Smooth muscle cell of trachea (primary cell): Measurements from ENCODE around the gene LSM14A. TPM values are rescaled to one million over a fixed set of nuclear protein-coding genes. Genes with fewer than 3 reads are reported as not detected.

ENCODE experiments used
- total RNA-seq: library from RNA; depleted of rRNA; stranded (reverse); fragments of >200 nt; gene quantifications from 2 replicates; pipeline ENCODE4 v1.2.1, GENCODE V29; 2014

The LSM14A gene
- 52.9 and 58.9 TPM in 2 replicates for total RNA-seq

GRCh38 chr19:34171877-34172660, at the start of gene LSM14A:
Gene LSM14A, plus strand, starts transcription at chr19:34172504. Its CDS starts 139 bp downstream, at chr19:34172643.

GRCh38 chr19:34254046-34254697, 81.9 kb downstream of the LSM14A start, which contains the start of gene GARRE1:
Gene GARRE1, plus strand, starts transcription at chr19:34254554. Its CDS starts 45,920 bp downstream, at chr19:34300474.

Other genes with a start within 250 kb of the LSM14A start
- 8.7 and 10.1 TPM in 2 replicates for gene GARRE1, start 82.0 kb downstream of the LSM14A start, total RNA-seq
- gene GPI, start 192.7 kb downstream of the LSM14A start, total RNA-seq: 244 and 253 TPM in 2 replicates
- 9.8 and 12.7 TPM in 2 replicates for gene PDCD2L, start 231.9 kb downstream of the LSM14A start, total RNA-seq